Liver (tissue), 3 donors: ENCODE measurements around the gene KCNQ1.

Source experiments
- HNF4G ChIP-seq: IDR thresholded peaks from 2 replicates; pipeline ENCODE4 v1.6.1; 2016; ENCODE audit warnings: antibody characterized with exemption
- JUND ChIP-seq, 2 donors: IDR thresholded peaks; 2 replicates each; pipeline ENCODE4 v1.6.1; 2016; ENCODE audit warnings: antibody characterized with exemption in 2 of 2
- RXRA ChIP-seq, 2 donors: IDR thresholded peaks; 2 replicates each; pipeline ENCODE4 v1.6.1; 2017 to 2018; ENCODE audit warnings: antibody characterized with exemption in 2 of 2, mild to moderate bottlenecking in 1 of 2
- TAF1 ChIP-seq: conservative IDR thresholded peaks from 2 replicates; pipeline ENCODE4 v1.6.1; 2016; ENCODE audit warnings: antibody characterized with exemption, mild to moderate bottlenecking
- YY1 ChIP-seq: IDR thresholded peaks from 2 replicates; pipeline ENCODE4 v1.6.1; 2016; ENCODE audit warnings: antibody characterized with exemption, mild to moderate bottlenecking
- TF ChIP-seq, protein P1 (sequence below): IDR thresholded peaks from 2 replicates; pipeline ENCODE4 v1.6.1; 2016; ENCODE audit warnings: antibody characterized with exemption
- TF ChIP-seq, protein P2 (sequence below): fragments of 150-350 bp; IDR thresholded peaks from 2 replicates; pipeline ENCODE4 v1.5.1; 2017; ENCODE audit warnings: improper control_type of control experiment, low read depth, low read length; ENCODE audit not compliant: missing input control
- donor health status: healthy.
- donor health status: healthy.

DNA sequence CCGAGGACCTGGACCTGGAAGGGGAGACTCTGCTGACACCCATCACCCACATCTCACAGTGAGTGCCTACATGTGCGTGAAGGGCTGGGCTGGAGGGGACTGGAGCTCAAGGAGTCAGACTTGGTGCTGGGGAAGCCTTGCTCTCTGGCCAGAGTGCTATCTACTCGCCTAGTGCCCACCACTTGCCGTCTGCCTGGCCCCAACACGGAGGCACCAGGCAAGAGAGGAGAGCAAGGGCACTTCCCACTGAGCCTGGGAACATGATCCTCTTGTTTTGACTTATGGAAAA is 217.2 kb downstream of the KCNQ1 start:
- TF ChIP-seq, protein P1, sequence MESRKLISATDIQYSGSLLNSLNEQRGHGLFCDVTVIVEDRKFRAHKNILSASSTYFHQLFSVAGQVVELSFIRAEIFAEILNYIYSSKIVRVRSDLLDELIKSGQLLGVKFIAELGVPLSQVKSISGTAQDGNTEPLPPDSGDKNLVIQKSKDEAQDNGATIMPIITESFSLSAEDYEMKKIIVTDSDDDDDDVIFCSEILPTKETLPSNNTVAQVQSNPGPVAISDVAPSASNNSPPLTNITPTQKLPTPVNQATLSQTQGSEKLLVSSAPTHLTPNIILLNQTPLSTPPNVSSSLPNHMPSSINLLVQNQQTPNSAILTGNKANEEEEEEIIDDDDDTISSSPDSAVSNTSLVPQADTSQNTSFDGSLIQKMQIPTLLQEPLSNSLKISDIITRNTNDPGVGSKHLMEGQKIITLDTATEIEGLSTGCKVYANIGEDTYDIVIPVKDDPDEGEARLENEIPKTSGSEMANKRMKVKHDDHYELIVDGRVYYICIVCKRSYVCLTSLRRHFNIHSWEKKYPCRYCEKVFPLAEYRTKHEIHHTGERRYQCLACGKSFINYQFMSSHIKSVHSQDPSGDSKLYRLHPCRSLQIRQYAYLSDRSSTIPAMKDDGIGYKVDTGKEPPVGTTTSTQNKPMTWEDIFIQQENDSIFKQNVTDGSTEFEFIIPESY: no peak
- TF ChIP-seq JUND (IDR thresholded peaks at IDR 0.05) (no peak), HNF4G (no peak), TAF1 (no peak), YY1 (no peak), RXRA (IDR thresholded peaks at IDR 0.05) (no peak)
- TF ChIP-seq, protein P2, sequence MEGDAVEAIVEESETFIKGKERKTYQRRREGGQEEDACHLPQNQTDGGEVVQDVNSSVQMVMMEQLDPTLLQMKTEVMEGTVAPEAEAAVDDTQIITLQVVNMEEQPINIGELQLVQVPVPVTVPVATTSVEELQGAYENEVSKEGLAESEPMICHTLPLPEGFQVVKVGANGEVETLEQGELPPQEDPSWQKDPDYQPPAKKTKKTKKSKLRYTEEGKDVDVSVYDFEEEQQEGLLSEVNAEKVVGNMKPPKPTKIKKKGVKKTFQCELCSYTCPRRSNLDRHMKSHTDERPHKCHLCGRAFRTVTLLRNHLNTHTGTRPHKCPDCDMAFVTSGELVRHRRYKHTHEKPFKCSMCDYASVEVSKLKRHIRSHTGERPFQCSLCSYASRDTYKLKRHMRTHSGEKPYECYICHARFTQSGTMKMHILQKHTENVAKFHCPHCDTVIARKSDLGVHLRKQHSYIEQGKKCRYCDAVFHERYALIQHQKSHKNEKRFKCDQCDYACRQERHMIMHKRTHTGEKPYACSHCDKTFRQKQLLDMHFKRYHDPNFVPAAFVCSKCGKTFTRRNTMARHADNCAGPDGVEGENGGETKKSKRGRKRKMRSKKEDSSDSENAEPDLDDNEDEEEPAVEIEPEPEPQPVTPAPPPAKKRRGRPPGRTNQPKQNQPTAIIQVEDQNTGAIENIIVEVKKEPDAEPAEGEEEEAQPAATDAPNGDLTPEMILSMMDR: no peak
